ENCODE results near the gene TRPM8. TPM values are rescaled to one million over a fixed set of nuclear protein-coding genes. Genes with fewer than 3 reads are reported as not detected.
"Not testable (repeated sequence)": the region's sequence is repeated elsewhere in the genome, so short reads cannot be mapped to it uniquely, and the experiment has no call there.

TRPM8 gene
- 10 to 100 TPM; 23.9 to 99.5 (median 48.6) TPM for total RNA-seq
- long read RNA-seq, partial matches to known transcripts, result 9 of 11 reads
- long read RNA-seq, other reads (novel, unspliced or antisense), result 2 of 11 reads

- Histone ChIP-seq H3K9me3 (no peaks in the 10 kb centered on the region), H3K4me1 (no peaks in the 10 kb centered on the region), H3K4me3 (no peak within 1 kb of the TSS), H3K27ac (no peak within 1 kb of the TSS), H3K27me3 (no peaks in the 10 kb centered on the region), H3K36me3 (no peaks in the 10 kb centered on the region)
- intact Hi-C loops (cut with DNase I), result no loop called here
- ATAC-seq, result no peak
- DNase-seq, result no peak
- WGBS (ENCODE audit: insufficient coverage, low coverage, low lambda C conversion rate, missing lambda C conversion rate), result 34% methylated on average over 5 of the region's 5 CpGs
- TF ChIP-seq POLR2A (IDR thresholded peaks at IDR 0.05), result no peak
Observed at GRCh38 chr2:233917116-233917515, at the start of gene TRPM8. Gene TRPM8, plus strand, starts transcription at chr2:233917373. Its CDS starts 9,165 bp downstream, at chr2:233926538.

GRCh38 chr2:233867993-233868532 is 49.1 kb upstream of the TRPM8 start, which contains the start of gene MSL3B:
Gene MSL3B, minus strand, starts transcription at chr2:233868386.
- Histone ChIP-seq H3K4me1 (no peaks in the 10 kb centered on the region), H3K9me3 (no peaks in the 10 kb centered on the region), H3K27me3 (no peaks in the 10 kb centered on the region), H3K4me3 (peak within 1 kb of the TSS; percentile 41 to 66 (median 65)), H3K27ac (peak within 1 kb of the TSS in 1 of 3 donors; percentile 30), H3K36me3 (no peaks in the 10 kb centered on the region)
- intact Hi-C loops (cut with DNase I), result no loop called here
- no peak for TF ChIP-seq CTCF (IDR thresholded peaks at IDR 0.05)
- TF ChIP-seq POLR2A (IDR thresholded peaks at IDR 0.05), result peak; percentile 16
- DNase-seq (peak in 1 of 3 donors; percentile 34), ATAC-seq (peak; percentile 64 to 95 (median 75))
- WGBS (ENCODE audit: insufficient coverage, low coverage, low lambda C conversion rate, missing lambda C conversion rate), result 16% methylated on average over 50 of the region's 50 CpGs

GRCh38 chr2:233871432-233871831 is 45.7 kb upstream of the TRPM8 start:
- intact Hi-C loops (cut with DNase I), result no loop called here
- Histone ChIP-seq H3K27ac (no peak overlapping the region), H3K9me3 (no peaks in the 10 kb centered on the region), H3K36me3 (no peaks in the 10 kb centered on the region), H3K4me3 (no peak overlapping the region), H3K27me3 (no peaks in the 10 kb centered on the region), H3K4me1 (no peaks in the 10 kb centered on the region)
- TF ChIP-seq POLR2A (IDR thresholded peaks at IDR 0.05) (no peak), CTCF (IDR thresholded peaks at IDR 0.05) (no peak)
- DNase-seq (no peak), ATAC-seq (no peak)
- 43% methylated on average over 4 of the region's 4 CpGs for WGBS (ENCODE audit: insufficient coverage, low coverage, low lambda C conversion rate, missing lambda C conversion rate)

GRCh38 chr2:233872125-233872524 is 45.0 kb upstream of the TRPM8 start:
- H3K36me3 ChIP-seq; intact Hi-C loops (cut with DNase I); H3K27ac ChIP-seq; H3K4me1 ChIP-seq; DNase-seq; H3K4me3 ChIP-seq; H3K9me3 ChIP-seq; H3K27me3 ChIP-seq; ATAC-seq: not testable (repeated sequence)
- WGBS (ENCODE audit: insufficient coverage, low coverage, low lambda C conversion rate, missing lambda C conversion rate), result 31% methylated on average over 2 of the region's 2 CpGs

- no peaks in the 10 kb centered on the region for H3K4me1 ChIP-seq
- intact Hi-C loops (cut with DNase I), result no loop called here
- no peak for ATAC-seq
Observed at GRCh38 chr2:233882353-233882752, 34.8 kb upstream of the TRPM8 start.

More at GRCh38 chr2:233882353-233882752, 34.8 kb upstream of the TRPM8 start:
- DNase-seq, result no peak
- Histone ChIP-seq H3K27me3 (no peaks in the 10 kb centered on the region), H3K9me3 (peaks cover 0 to 5% (median 0%) of the 10 kb centered on the region in 4 donors), H3K4me3 (no peak overlapping the region), H3K27ac (no peak overlapping the region), H3K36me3 (no peaks in the 10 kb centered on the region)
- TF ChIP-seq POLR2A (IDR thresholded peaks at IDR 0.05), result no peak
- TF ChIP-seq CTCF (IDR thresholded peaks at IDR 0.05), result no peak

All from right lobe of liver (tissue), 6 donors.